ENCODE measurements around the gene ERBB2.

DNA sequence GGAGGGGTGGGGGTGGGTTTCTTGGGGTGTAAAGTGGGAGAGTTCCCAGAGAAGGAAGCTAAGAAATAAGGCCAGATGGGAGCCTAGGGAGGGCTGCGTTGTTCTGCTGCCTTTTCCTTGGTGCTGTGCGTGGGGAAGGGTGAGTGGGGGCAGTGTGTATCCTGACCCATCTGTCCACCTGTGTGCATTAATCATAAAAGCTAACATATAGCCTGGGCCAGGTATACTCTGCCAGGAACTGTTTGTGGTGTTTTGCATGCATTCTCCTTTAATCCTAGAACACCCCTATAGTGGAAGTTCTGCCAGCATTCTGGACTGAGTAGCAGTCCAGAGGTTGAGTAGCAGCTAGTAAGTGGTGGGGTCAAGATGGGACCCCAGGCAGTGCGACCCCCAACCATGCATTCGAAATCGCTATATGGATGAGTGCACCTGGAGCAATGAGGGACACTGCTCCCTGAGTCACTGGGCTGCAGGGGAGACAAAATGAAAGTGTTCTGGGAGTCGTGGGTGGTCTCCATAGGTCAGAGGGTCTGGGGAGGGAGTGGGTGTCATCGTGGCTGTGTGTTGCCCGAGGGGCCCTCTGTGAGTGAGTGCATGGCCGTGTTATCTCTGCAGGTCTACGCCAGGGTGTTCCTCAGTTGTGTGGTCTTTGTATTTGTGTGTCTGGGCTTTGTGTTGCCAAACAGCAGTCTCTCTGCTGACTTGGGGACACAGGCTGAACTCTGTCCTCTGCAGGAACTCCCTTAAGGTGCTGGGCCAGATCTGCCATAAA, 1.3 kb downstream of the ERBB2 start:
- TF ChIP-seq POLR2A (IDR thresholded peaks at IDR 0.05): no peak
- TF ChIP-seq, protein P1, sequence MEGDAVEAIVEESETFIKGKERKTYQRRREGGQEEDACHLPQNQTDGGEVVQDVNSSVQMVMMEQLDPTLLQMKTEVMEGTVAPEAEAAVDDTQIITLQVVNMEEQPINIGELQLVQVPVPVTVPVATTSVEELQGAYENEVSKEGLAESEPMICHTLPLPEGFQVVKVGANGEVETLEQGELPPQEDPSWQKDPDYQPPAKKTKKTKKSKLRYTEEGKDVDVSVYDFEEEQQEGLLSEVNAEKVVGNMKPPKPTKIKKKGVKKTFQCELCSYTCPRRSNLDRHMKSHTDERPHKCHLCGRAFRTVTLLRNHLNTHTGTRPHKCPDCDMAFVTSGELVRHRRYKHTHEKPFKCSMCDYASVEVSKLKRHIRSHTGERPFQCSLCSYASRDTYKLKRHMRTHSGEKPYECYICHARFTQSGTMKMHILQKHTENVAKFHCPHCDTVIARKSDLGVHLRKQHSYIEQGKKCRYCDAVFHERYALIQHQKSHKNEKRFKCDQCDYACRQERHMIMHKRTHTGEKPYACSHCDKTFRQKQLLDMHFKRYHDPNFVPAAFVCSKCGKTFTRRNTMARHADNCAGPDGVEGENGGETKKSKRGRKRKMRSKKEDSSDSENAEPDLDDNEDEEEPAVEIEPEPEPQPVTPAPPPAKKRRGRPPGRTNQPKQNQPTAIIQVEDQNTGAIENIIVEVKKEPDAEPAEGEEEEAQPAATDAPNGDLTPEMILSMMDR (IDR thresholded peaks at IDR 0.05): no peak
- TF ChIP-seq POLR2AphosphoS5 (IDR thresholded peaks at IDR 0.05): no peak

All from suprapubic skin (tissue), 4 donors.